ENCODE results near the gene BACE1-AS.

BACE1-AS gene

DNA sequence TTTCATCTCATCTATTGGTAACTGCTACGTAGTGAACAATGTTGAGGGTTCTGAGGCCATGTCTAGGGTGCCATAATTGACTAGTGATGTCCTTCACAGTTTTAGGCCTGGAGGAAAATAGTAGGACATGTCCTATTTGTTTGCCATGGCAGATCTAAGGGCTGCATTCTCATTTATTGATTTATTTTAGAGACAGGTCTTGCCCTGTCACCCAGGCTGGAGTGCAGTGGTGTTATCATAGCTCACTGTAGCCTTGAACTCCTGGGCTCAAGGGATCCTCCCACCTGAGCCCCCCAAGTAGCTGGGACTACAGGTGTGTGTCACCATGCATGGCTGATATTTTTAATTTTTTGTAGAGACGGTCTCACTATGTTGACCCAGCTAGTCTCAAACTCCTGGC, 41.7 kb downstream of the BACE1-AS start:
- TF ChIP-seq, protein P1, sequence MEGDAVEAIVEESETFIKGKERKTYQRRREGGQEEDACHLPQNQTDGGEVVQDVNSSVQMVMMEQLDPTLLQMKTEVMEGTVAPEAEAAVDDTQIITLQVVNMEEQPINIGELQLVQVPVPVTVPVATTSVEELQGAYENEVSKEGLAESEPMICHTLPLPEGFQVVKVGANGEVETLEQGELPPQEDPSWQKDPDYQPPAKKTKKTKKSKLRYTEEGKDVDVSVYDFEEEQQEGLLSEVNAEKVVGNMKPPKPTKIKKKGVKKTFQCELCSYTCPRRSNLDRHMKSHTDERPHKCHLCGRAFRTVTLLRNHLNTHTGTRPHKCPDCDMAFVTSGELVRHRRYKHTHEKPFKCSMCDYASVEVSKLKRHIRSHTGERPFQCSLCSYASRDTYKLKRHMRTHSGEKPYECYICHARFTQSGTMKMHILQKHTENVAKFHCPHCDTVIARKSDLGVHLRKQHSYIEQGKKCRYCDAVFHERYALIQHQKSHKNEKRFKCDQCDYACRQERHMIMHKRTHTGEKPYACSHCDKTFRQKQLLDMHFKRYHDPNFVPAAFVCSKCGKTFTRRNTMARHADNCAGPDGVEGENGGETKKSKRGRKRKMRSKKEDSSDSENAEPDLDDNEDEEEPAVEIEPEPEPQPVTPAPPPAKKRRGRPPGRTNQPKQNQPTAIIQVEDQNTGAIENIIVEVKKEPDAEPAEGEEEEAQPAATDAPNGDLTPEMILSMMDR (conservative IDR thresholded peaks at IDR 0.05; ENCODE audit: control insufficient read depth, insufficient read depth, low read depth, low read length): no peak
- no peak overlapping the region for H3K4me3 ChIP-seq (ENCODE audit: control insufficient read depth, low read depth, low read length)
- no peak for DNase-seq (ENCODE audit: low read depth)

DNA sequence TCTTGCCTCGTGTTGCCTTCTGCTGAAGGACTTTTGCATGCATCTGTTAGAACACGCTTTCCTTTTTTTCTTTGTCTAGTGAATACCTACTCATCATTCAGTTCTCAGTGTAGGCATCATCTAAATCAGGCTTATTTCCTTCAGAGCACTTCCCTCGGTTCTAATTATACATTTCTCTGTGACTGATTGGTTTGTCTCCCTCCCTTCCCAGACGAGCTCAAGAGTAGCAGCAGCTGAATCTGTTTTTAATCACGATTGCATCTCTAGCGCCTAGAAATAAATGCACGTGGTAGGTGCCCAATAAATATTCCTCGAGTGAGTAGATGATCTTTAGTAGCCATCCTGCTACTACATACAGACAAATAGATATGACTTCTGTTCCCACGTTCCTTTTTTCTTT, 42.8 kb downstream of the BACE1-AS start:
- TF ChIP-seq, protein P1 (conservative IDR thresholded peaks at IDR 0.05; ENCODE audit: control insufficient read depth, insufficient read depth, low read depth, low read length): no peak
- H3K4me3 ChIP-seq (ENCODE audit: control insufficient read depth, low read depth, low read length): no peak overlapping the region
- DNase-seq (ENCODE audit: low read depth): no peak

- TF ChIP-seq, protein P1 (conservative IDR thresholded peaks at IDR 0.05; ENCODE audit: control insufficient read depth, insufficient read depth, low read depth, low read length): no peak
- no peak overlapping the region for H3K4me3 ChIP-seq (ENCODE audit: control insufficient read depth, low read depth, low read length)
- no peak for DNase-seq (ENCODE audit: low read depth)
Observed at GRCh38 chr11:117334896-117335295, 43.8 kb downstream of the BACE1-AS start.

- H3K4me3 ChIP-seq (ENCODE audit: control insufficient read depth, low read depth, low read length): no peak overlapping the region
- no peak for DNase-seq (ENCODE audit: low read depth)
- TF ChIP-seq, protein P1 (conservative IDR thresholded peaks at IDR 0.05; ENCODE audit: control insufficient read depth, insufficient read depth, low read depth, low read length): no peak
Observed at GRCh38 chr11:117335399-117335798, 44.3 kb downstream of the BACE1-AS start.

DNA sequence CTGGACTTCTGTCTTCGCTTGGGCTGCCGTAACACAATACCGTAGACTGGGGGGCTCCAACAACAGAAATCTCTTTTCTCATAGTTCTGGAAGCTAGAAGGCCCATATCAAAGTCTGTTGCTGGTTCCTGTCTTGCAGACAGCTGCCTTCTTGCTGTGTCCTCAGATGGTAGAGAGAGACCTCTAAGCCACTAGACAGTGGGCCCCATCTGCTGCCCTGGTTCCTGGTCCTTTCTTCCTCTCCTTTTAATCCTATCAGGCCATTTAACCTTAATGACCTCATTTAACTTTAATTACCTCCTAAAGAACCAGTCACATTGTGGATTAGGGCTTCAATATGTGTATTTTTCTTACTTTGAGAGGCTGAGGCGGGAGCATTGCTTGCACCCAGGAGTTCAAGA, 45.9 kb downstream of the BACE1-AS start:
- no peak overlapping the region for H3K4me3 ChIP-seq (ENCODE audit: control insufficient read depth, low read depth, low read length)
- no peak for DNase-seq (ENCODE audit: low read depth)
- TF ChIP-seq, protein P1 (conservative IDR thresholded peaks at IDR 0.05; ENCODE audit: control insufficient read depth, insufficient read depth, low read depth, low read length): no peak
